Lower leg skin (tissue), 4 donors: ENCODE measurements around the gene YTHDC1. TPM values are rescaled to one million over a fixed set of nuclear protein-coding genes. Genes with fewer than 3 reads are reported as not detected.

Experiments used
- DNase-seq, 2 donors: peaks; one replicate each; pipeline ENCODE4 v3.0.0-alpha.2; 2019; ENCODE audit warnings: low spot score in 2 of 2
- H3K4me3 ChIP-seq: fragments of 200-600 bp; sonication (generic); 2 replicates; pipeline ENCODE4 v1.5.1; 2017; ENCODE audit warnings: mild to moderate bottlenecking, low read depth; ENCODE audit not compliant: poor library complexity, severe bottlenecking
- CTCF ChIP-seq, 3 donors: fragments of 450-650 bp; IDR thresholded peaks; one replicate each; pipeline ENCODE4 v1.5.1; 2016; ENCODE audit warnings: antibody characterized with exemption in 3 of 3, mild to moderate bottlenecking in 3 of 3, moderate library complexity in 2 of 3
- POLR2A ChIP-seq, 2 donors: fragments of 450-650 bp; IDR thresholded peaks; one replicate each; pipeline ENCODE4 v1.6.1; 2016 to 2017; ENCODE audit warnings: antibody characterized with exemption in 2 of 2, mild to moderate bottlenecking in 1 of 2, moderate library complexity in 1 of 2
- WGBS, 2 donors: methylation state at CpG; one replicate each; pipeline ENCODE4 v1.1.5; 2018; 5-methylcytosine and 5-hydroxymethylcytosine counted together
- intact Hi-C: fragments of 100-400 bp; cut with DNase I; formaldehyde crosslinking; loops from one replicate; pipeline ENCODE4 v1.15.0; 2023; ENCODE audit warnings: low total_unique reads
- total RNA-seq, 4 donors: library from RNA; depleted of rRNA; stranded (reverse); fragments of >200 nt; gene quantifications; one replicate each; pipeline ENCODE4 v1.1.0, GENCODE V29; 2016

Gene YTHDC1
- total RNA-seq, 4 donors from 2014 or later = 57.1 to 117 (median 88.0) TPM

GRCh38 chr4:68365068-68365467 lies 15.2 kb upstream of the YTHDC1 start:
- no peak overlapping the region for H3K4me3 ChIP-seq
- WGBS, 2 donors = 77 to 92% methylated on average over 1 of the region's 1 CpG
- intact Hi-C loops = no loop called here
- no peak for DNase-seq
- no peak for TF ChIP-seq CTCF (IDR thresholded peaks at IDR 0.05)
- TF ChIP-seq POLR2A (IDR thresholded peaks at IDR 0.05) = no peak

- WGBS, 2 donors = 60 to 71% methylated on average over 3 of the region's 3 CpGs
- TF ChIP-seq POLR2A (IDR thresholded peaks at IDR 0.05) = no peak
- TF ChIP-seq CTCF (IDR thresholded peaks at IDR 0.05) = no peak
- intact Hi-C loops = no loop called here
- no peak for DNase-seq
- H3K4me3 ChIP-seq = no peak overlapping the region
Observed at GRCh38 chr4:68361146-68361589, 11.3 kb upstream of the YTHDC1 start.

GRCh38 chr4:68360231-68360968 lies 10.5 kb upstream of the YTHDC1 start:
- WGBS, 2 donors = 83 to 91% methylated on average over 4 of the region's 4 CpGs
- no peak for DNase-seq
- intact Hi-C loops = no loop called here
- TF ChIP-seq CTCF (IDR thresholded peaks at IDR 0.05) (no peak), POLR2A (IDR thresholded peaks at IDR 0.05) (no peak)
- no peak overlapping the region for H3K4me3 ChIP-seq

- TF ChIP-seq POLR2A (IDR thresholded peaks at IDR 0.05) (no peak), CTCF (IDR thresholded peaks at IDR 0.05) (no peak)
- intact Hi-C loops = no loop called here
- no peak for DNase-seq
- H3K4me3 ChIP-seq = no peak overlapping the region
Observed at GRCh38 chr4:68359508-68359907, 9.6 kb upstream of the YTHDC1 start.

GRCh38 chr4:68358988-68359387 lies 9.1 kb upstream of the YTHDC1 start:
- 61 to 63% methylated on average over 2 of the region's 2 CpGs for WGBS, 2 donors
- no peak for DNase-seq
- intact Hi-C loops = no loop called here
- H3K4me3 ChIP-seq = no peak overlapping the region
- TF ChIP-seq POLR2A (IDR thresholded peaks at IDR 0.05) (no peak), CTCF (IDR thresholded peaks at IDR 0.05) (no peak)

GRCh38 chr4:68352791-68353190 lies 2.9 kb upstream of the YTHDC1 start:
- no peak overlapping the region for H3K4me3 ChIP-seq
- no peak for TF ChIP-seq CTCF (IDR thresholded peaks at IDR 0.05)
- no peak for TF ChIP-seq POLR2A (IDR thresholded peaks at IDR 0.05)
- intact Hi-C loops = no loop called here
- no peak for DNase-seq
- 85 to 90% methylated on average over 2 of the region's 2 CpGs for WGBS, 2 donors
